HG02759 (cell line): ENCODE results near the gene DECR2.
"Not testable (repeated sequence)": the region's sequence is repeated elsewhere in the genome, so short reads cannot be mapped to it uniquely, and the experiment has no call there.

Source experiments
- ATAC-seq: cut with Tn5 transposase; IDR thresholded peaks from one replicate; pipeline ENCODE4 v1.9.1; 2021; ENCODE audit warnings: mild to moderate bottlenecking, moderate library complexity; ENCODE audit not compliant: unreplicated experiment

The DECR2 gene

DNA sequence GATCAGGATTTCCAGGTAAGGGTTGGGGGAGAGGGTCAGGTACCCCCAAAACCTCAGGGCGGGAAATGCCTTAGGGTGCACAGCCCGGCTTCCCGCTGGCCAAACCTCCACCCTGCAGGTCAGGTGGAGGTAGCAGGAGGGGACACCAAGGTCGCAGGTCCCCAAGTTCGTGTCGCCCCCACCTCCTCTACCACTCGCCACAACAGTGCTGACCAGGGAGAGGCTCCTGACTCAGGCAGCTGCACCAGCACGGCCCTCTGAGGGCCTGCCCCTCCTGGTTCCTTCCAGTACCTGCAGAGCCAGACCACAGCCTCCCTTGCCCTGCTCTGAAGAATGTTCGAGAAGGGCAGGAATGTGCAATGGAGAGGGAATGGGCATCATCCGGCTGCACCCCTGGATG, 35.2 kb upstream of the DECR2 start:
- no peak for ATAC-seq

GRCh38 chr16:367333-367903, 34.3 kb upstream of the DECR2 start:
- ATAC-seq, result no peak

DNA sequence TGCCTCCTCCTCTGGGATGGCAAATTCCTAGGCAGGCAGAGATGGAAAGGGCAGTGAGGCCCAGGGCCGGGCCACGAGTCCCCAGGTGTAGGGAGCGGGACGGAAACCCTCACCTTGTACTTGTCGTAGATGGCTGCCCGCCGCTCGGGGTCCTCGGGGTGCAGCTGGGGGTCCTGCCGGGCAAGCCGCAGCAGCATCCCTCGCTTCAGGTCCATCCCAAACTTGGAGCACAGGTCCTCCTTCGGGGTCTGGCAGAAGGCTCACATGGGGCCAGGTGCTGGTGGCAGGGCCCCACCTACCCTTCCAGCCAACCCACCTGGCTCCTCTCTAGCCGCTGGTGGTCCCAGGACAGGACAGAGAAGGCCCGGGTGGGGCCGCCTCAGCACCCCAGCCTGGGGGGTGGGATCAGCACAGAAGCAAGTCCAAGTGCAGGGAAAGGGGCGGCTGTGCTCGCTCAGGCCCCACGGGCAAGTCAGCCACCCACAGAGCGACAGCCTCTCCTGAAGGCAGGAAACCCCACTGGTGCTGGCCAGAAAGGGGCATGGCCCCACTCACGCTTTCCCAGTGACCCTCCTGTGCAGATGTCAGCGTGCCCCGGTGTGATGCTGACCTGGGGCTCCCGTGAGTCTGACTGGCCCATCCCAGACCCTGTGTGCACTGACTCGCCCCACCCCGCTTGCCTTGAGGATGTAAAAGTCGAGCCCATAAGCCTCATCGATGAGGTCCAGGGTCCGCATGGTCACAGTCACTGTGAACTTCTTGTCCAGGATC, 33.1 kb upstream of the DECR2 start:
- ATAC-seq, result no peak

DNA sequence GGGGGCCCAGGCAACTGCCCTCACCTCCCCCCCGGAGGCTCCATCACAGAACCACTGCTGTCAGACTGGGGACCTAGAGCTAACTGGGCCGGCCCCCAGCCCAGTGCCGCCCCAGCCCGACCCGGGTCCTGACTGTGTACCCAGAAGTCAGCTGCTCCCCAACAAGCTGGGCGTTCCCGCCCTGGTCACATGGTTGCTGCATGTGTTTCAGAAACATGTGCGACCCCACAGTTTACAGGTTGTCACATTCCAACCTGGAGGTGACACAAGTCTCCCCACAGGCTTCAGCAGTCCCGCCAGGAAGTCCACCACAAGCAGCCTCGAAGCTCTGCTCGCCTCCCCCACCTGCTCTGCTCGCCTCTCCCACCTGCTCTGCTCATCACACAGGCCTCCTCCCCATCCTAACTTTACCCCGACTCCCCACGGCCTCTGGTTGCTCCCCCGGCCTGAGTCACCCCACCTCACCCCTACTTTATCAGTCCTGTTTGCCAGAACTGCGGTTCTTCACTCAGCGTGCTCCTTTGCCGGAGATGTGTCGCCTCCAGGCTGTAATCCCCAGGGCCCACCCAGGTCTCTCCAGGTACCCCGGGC, 32.3 kb upstream of the DECR2 start:
- ATAC-seq, result no peak

DNA sequence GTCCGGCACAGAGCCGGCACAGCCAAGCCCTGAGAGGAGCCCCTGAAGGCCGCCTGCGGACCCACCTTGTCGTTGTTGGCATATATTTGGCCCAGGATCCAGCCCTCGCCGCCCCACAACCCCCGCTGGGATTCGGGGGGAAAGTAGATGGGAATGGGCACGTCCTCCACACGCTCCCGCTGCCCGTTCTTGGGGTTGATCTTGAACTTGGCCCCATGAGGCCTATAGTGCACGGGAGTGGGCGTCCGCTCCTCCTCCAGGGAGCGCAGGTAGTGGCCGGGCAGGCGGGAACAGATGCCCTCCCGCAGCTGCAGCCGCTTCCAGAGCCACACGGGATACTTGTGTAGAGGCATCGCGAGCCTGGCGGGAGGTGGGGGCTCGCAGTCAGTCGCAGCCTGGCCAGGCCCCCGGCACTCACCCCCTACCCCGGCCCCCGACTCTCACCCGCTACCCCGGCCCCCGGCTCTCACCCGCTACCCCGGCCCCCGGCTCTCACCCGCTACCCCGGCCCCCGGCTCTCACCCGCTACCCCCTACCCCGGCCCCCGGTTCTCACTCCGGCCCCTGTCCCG, 31.7 kb upstream of the DECR2 start:
- no peak for ATAC-seq

- peak; percentile 87 for ATAC-seq
Measured at GRCh38 chr16:370443-370842, 31.2 kb upstream of the DECR2 start, which contains the start of gene MRPL28. MRPL28 (minus strand) TSS chr16:370538; CDS start chr16:370218, 320 bp downstream.

- no peak for ATAC-seq
Measured at GRCh38 chr16:370979-371514, 30.6 kb upstream of the DECR2 start.

DNA sequence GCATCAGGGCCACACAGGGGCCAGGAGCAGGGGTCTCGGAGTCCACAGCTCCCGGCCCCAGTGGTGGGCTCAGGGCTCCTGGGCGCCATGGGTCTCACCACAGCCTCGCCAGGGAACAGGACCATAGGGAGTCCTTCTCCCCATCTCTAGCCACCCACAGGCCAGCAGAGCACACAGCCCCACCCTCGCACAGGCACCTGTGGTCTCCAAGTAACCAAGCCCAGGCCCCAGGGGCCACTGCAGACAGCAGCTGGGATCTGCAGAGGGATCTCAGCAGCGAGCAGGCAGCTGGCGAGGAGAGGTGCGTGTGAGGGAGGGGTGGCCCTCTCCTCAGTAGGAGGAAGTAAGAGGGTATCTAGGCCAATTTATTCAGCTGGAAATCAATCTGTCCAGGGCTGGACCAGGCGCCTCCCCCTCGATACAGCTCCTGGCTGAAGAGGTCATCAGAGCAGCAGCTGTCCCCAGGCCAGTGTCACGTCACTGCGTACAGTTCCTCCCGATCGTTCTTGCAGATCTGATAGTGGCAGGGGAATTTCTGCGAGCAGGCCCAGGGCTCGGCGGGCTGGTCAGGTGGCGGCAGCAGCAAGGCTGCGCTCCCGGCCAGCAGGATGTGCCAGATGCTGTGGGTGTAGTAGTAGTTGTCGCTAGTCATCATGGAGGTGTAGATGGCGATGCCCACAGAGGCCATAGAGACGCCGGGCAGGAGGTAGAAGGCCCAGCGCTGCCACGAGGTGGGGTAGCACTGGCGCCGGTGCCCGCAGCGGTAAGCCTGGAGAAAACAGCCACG, 30.0 kb upstream of the DECR2 start:
- ATAC-seq, result no peak

DNA sequence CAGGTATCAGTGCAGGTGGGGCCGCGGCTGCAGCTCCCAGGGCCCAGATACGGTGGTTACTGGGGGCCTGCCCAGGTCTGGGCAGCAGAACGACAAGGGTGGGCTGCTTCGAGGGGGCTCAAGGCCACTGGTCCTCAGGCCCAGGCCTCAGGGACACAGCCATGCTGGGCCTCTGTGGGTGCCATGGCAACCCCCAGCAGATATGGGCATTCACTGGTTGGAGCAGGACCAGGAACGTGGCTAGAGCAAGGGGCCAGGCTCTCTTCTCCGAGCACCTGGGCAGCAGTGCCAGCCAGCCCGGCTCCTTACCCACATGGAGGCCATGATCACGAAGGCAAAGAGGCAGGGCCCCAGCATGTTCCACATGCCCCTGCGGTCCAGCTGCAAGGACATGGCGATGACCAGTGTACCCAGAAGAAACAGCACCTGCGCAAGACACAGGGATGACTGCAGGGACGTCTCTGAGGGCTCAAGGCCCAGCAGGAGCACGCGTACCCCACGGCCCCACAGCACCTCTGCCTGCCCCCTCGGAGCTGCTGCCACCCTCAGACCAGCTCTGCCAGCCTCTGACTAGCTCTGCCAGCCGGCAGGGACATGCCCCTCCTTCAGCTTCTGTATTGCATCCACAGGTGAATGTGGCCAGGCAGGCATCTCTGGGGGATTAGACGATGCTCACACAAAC, 29.2 kb upstream of the DECR2 start:
- ATAC-seq, result no peak

DNA sequence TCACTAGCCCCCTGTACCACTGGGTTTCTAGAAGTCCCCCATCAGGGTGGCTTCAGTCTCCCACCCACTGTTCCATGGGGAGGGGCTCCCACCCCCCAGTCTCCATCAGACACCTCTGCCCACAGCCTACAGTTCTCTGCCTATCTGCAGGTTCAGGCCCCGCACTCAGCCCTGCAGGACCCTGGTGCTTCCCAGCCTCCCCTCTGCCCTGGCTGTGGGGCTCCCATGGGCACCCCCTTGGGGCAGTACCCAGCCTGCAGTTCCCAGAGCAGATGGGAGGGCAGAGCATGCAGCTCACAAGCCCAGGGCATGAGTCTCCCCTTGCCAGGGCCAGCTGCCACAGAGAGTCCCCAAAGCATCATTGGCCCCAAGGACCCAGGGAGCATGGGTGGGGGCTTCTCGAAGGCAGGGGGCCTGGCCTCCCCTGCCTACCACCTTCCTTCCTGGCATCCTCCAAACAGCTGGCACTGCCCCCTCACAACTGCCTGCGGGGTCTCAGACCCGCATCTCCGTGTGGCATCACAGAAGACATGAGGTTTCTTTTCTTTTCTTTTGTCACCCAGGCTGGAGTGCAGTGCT, 28.6 kb upstream of the DECR2 start:
- no peak for ATAC-seq

DNA sequence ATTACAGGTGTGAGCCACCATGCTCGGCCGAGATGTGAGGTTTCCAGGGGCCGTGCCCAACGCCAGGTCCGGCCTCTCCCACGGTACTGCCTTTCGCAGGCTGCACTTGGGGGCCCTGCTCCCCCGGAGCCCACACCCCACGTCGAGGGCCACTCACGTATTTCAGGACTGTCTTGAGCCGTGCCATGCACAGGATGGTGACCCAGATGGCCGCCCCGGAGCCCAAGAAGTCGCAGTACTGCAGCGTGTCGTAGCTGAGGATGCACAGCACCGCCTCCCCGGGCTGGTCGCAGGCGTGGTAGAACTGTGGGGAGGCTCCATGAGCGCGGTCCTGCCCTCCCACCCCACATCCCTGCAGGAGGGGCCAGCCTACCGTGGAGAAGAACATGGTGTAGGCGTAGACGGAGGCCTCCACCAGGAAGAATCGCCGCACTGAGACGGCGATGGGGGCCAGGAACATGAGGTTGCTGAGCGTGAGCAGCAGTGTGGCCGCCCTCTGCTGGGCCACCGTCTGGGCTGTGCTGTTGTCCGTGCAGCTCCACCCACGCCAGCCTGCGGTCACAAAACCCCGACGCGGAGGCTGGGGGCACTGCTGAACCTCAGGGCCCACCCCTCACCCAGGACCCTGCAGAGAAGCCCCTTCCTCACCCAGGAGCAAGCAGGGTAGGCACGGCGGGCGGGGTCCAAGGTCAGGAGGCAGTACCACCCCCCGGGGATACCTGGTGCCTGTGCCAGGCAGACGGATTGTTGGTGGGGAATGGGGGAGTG, 27.7 kb upstream of the DECR2 start:
- ATAC-seq, result no peak

GRCh38 chr16:374616-374926, 27.1 kb upstream of the DECR2 start:
- ATAC-seq, result no peak

DNA sequence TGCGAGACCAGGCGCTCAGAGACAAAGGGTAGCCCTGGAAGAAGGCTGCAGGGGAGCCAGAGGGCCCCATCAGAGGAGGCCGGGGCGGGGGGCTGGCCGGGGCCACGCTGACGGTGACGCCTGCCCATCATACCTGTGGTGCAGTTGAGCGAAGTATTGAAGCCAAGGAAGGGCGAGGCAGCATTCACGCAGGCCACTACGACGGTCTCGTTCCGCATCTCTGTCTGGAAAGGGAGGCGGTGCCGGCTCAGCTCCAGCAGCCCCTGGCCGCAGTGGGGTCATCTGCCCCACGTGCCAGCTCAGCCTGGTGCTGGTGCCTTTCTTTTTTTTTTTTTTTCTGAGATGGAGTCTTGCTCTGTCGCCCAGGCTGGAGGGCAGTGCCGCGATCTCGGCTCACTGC, 26.5 kb upstream of the DECR2 start:
- ATAC-seq, result no peak

- no peak for ATAC-seq
Measured at GRCh38 chr16:375927-376816, 25.5 kb upstream of the DECR2 start.

DNA sequence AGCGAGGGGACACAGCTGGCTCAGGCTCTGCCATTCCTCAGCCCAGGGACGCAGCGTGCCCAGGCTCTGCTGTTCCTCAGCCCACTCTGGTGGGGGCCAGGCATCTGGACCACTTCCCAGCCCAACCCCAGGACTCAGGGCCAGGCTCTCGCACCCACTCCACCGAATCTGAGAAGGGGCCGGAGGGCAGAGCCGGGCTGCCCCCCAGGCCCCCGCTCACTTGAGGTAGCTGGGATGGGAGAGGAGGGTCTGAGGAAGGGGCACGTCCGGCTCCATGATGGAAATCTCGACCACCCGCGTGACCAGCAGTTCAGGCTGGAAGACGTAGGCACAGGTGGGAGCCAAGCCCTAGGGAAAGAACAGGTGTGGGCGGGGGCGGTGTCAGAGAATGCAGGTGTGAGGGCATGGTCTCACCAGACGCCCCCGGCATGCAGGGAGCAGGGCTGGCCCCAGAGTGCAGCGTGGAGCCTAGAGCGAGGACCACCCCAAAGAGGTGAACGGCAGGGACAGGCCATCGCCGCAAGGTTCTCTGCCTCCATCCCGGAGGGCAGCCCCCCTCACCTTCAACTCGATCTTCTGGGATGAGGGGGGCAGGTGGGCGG, 24.8 kb upstream of the DECR2 start:
- ATAC-seq, result no peak

DNA sequence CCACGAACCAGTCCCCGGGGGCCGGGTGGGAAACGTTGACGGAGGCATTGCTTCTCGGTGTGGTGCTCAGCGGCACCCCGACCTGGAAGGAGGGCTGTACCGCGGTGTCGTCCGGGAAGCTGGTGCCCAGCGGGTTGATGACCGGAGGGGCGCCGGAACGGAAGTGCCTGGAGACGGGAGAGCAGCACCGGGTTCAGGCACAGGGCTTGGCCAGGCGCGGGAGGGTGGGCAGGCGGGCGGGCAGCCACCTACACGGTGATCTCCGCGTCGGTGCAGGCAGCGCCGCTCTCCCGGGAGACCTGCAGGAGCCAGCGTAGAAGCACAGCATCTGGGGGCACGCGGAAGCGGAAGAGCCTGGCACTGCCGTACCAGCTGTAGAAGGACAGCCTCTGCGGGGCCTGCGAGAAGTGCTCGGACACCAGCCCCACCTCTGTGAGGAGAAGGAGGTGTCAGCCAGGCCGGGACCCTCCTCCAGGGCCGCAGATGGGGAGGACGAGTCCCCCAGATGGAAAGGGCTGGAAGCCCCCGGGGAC, 24.2 kb upstream of the DECR2 start:
- no peak for ATAC-seq

DNA sequence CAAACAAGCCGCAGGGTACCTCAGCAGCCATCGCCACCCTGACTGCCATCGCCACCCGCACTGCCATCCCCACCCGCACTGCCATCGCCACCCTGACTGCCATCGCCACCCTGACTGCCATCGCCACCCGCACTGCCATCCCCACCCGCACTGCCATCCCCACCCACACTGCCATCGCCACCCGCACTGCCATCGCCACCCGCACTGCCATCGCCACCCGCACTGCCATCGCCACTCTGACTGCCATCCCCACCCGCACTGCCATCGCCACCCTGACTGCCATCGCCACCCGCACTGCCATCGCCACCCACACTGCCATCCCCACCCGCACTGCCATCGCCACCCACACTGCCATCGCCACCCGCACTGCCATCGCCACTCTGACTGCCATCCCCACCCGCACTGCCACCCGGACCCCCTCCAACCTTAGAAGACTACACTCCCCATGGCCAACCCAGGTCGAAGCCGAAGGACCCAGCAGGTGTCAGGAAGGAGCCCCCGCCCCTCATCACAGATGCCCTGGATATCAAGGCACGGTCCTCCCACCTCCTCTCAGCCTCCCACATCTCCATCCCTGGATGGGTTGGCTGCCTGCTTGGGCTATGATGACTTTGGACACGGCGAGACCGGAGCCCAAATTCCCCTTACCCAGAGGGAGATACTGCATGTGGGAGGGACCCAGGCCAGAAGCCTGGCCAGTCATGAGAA, 23.4 kb upstream of the DECR2 start:
- not testable (repeated sequence) for ATAC-seq
